Neural crest cell (in vitro differentiated cells): ENCODE results near the gene SMIM35. TPM values are rescaled to one million over a fixed set of nuclear protein-coding genes. Genes with fewer than 3 reads are reported as not detected.
A peak's percentile ranks its signal among the peaks of the same experiment; 100 is the strongest.

ENCODE experiments used
- DNase-seq: peaks from one replicate; pipeline ENCODE4 v3.0.0; 2021; ENCODE audit warnings: low read depth, mixed read lengths, low spot score
- H3K27ac Mint-ChIP-seq: one replicate; pipeline ENCODE4 v1.8.0; 2021; ENCODE audit warnings: mild to moderate bottlenecking, mixed read lengths; ENCODE audit not compliant: unreplicated experiment
- H3K27me3 Mint-ChIP-seq: 2 replicates; pipeline ENCODE4 v1.8.0; 2021; ENCODE audit warnings: low read depth, mild to moderate bottlenecking, mixed read lengths
- H3K36me3 Mint-ChIP-seq: 2 replicates; pipeline ENCODE4 v1.8.0; 2021; ENCODE audit warnings: low read depth, mild to moderate bottlenecking, mixed read lengths
- H3K4me1 Mint-ChIP-seq: 2 replicates; pipeline ENCODE4 v1.8.0; 2021; ENCODE audit warnings: mixed read lengths
- H3K4me3 Mint-ChIP-seq: one replicate; pipeline ENCODE4 v1.8.0; 2021; ENCODE audit warnings: mild to moderate bottlenecking, mixed read lengths
- H3K9me3 Mint-ChIP-seq: 2 replicates; pipeline ENCODE4 v1.8.0; 2021; ENCODE audit warnings: mixed read lengths
- total RNA-seq: library from RNA; stranded (reverse); gene quantifications from 2 replicates; pipeline ENCODE4 v1.2.1, GENCODE V29; 2021
- TF ChIP-seq, protein P1 (sequence below): fragments of 200-600 bp; sonication (generic); conservative IDR thresholded peaks from 2 replicates; pipeline ENCODE4 v1.5.0; 2021; ENCODE audit warnings: antibody characterized with exemption, mild to moderate bottlenecking

Gene SMIM35
- total RNA-seq, 1 donor from 2014 or later, result not detected

DNA sequence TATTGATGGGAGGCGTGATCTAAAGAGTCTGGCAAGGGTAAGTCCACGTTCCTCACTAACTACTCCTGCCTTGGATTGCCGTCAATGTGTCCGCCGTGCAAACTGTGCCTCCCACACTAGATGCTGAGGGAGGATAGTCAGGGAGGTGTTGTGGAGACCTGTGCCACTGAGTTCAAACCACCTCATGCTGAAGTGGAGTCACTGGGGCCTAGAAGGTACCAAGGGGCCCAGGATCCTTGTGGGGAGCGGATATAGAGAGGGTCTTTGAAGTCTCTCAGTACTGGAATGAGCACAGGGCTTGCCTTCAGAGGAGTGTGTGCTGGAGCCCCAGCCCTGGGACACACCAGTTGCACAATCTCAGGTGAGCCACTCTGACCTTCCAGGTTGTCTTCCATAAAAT, 37.0 kb downstream of the SMIM35 start:
- Mint-ChIP-seq H3K27ac (no peak overlapping the region), H3K9me3 (no peaks in the 10 kb centered on the region), H3K4me3 (no peak overlapping the region), H3K27me3 (no peaks in the 10 kb centered on the region), H3K36me3 (no peaks in the 10 kb centered on the region), H3K4me1 (peaks cover 6% of the 10 kb centered on the region)
- TF ChIP-seq, protein P1, sequence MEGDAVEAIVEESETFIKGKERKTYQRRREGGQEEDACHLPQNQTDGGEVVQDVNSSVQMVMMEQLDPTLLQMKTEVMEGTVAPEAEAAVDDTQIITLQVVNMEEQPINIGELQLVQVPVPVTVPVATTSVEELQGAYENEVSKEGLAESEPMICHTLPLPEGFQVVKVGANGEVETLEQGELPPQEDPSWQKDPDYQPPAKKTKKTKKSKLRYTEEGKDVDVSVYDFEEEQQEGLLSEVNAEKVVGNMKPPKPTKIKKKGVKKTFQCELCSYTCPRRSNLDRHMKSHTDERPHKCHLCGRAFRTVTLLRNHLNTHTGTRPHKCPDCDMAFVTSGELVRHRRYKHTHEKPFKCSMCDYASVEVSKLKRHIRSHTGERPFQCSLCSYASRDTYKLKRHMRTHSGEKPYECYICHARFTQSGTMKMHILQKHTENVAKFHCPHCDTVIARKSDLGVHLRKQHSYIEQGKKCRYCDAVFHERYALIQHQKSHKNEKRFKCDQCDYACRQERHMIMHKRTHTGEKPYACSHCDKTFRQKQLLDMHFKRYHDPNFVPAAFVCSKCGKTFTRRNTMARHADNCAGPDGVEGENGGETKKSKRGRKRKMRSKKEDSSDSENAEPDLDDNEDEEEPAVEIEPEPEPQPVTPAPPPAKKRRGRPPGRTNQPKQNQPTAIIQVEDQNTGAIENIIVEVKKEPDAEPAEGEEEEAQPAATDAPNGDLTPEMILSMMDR, result no peak
- DNase-seq, result no peak

DNA sequence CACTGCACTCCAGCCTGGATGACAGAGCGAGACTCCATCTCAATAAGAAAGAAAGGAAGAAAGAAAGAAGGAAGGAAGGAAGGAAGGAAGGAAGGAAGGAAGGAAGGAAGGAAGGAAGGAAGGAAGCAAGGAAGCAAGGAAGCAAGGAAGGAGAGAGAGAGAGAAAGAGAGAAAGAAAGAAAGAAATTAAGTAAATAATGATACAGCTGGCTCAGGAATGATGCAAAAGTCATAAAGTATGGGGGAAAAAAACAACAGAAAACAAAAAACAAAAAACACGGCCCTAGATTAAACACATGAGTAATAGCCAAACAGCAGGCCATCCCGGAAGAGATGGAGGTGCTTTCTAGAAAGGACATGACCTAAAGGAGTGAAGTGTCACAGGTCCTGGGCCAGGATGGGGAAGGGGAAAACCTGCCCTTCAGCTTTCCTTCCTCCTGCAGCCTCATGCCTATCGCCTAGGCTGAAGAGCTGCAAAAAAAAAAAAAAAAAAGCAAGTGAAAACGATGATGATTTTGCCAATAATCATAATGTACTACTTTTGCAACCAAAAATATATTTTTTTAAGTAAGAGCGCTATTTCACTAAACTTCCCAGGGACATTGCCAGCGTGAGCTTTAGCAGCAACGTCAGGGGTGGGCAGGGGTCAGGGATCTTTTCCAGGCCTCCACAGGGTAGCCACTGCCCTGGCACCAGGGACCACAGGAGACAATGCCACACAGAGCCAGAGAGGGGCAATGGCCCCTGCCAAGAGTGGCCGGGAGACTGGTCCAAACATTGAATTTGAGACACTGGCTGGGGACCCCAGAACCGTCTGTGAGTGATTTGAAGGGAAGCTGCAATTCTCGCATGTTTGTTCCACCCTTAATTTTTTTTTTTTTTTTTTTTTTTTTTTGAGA, 38.0 kb downstream of the SMIM35 start:
- TF ChIP-seq, protein P1, result no peak
- H3K4me3 Mint-ChIP-seq, result no peak overlapping the region
- peak overlapping the region; percentile 81 for H3K27ac Mint-ChIP-seq

DNA sequence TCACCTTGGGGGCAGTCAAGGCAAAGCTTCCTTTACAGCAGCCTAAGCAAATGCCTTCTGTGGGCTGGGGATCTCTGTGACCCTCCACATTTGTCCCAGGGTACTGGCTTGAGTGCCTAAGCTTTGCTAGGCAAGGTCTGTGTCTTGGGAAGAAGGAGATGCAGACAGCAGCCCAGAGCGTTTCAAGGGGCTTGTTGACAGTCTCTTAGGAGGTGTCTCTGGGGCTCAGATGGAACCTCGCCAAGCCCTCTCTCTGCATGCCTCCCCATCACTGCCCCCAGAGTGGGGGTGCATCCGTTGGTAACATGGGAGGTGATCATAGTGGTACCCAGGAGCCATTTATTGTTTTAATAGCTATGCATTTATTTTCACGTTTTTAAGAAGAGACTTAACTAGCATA, 39.0 kb downstream of the SMIM35 start:
- Mint-ChIP-seq H3K9me3 (no peaks in the 10 kb centered on the region), H3K36me3 (no peaks in the 10 kb centered on the region), H3K27ac (no peak overlapping the region), H3K4me3 (no peak overlapping the region), H3K27me3 (no peaks in the 10 kb centered on the region), H3K4me1 (peaks cover 4% of the 10 kb centered on the region)
- TF ChIP-seq, protein P1, result no peak
- DNase-seq, result no peak

More for the DNA sequence above, 38.0 kb downstream of the SMIM35 start:
- Mint-ChIP-seq H3K4me1 (peaks cover 6% of the 10 kb centered on the region), H3K9me3 (no peaks in the 10 kb centered on the region), H3K36me3 (no peaks in the 10 kb centered on the region), H3K27me3 (no peaks in the 10 kb centered on the region)
- DNase-seq, result no peak

DNA sequence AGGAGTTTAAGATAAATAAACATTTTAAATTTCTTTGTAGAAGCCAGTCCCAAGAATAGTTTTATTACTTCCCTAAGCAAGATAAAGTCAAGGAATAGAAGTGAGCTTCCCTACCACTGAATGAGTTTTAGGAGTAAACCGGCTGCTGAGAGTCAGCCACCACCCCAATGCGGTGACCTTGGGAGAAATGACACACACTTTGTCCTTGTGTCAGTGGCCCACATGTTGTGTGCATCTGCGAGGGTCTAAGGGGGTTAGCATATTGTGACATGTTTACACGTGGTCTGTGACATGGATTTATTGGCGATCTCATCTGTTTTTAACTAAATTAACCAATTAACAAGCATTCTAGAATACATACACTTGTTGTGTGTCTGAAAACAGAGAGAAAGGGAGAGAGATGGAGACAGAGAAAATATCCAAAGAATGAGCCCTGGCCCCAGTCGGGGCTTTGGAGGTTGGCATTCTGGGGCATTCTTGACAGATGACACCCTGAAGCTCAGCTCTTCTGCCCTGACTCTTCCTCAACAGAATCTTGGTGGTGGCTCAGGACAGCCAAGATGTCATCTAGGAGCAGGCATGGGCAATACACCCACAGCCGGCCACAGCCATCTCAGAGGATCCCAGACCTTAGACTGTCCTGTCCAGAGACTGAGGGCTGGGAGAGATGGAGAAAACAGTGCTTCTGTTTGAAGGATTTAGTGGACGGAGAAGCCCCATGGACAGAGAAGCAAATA, 39.6 kb downstream of the SMIM35 start:
- Mint-ChIP-seq H3K36me3 (no peaks in the 10 kb centered on the region), H3K9me3 (no peaks in the 10 kb centered on the region), H3K4me3 (no peak overlapping the region), H3K27ac (no peak overlapping the region), H3K4me1 (peaks cover 10% of the 10 kb centered on the region), H3K27me3 (no peaks in the 10 kb centered on the region)
- TF ChIP-seq, protein P1, result no peak
- DNase-seq, result no peak

DNA sequence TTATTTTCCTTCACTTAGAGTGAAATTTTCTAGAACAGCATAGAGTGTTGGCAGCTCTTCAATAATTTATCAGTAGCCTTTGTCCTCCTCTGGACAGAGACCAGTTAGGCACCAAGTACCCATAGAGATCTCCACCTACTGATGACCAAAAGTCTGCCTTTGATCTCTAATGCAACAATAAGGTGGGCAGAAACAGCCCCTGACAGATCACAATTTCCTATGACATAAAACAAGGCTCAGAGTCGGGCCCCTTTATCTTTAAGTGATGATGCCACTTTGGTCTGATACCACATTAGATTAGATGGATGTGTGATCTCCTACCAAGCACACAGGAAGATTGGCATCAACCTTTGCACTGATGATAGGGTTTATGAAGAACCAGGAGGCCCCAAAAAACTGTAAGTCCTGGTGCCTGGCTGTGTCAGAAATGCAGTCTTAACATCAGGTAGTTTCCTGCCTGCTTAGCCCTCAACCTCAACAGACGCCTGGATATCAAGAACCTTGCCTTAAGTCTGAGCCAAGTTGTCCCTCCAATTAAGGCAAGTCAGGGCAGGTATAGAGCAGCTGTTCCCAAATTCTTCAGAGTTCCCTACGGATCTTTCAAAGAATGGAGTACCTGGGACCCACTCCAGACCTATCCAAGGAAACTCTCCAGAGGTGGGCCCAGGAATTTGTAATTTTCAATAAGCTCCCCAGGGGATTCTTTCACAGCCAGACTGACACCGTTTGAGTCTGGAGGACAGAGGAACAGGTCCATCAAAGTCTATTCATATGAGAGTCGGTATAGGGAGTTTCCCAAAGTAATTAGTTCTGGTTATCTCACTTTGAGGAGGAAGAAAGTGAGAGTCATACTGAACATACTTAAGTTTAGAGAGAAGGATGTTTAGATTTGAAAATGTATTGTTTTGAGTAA, 40.5 kb downstream of the SMIM35 start:
- H3K4me3 Mint-ChIP-seq, result no peak overlapping the region
- H3K36me3 Mint-ChIP-seq, result no peaks in the 10 kb centered on the region
- no peaks in the 10 kb centered on the region for H3K9me3 Mint-ChIP-seq
- no peak overlapping the region for H3K27ac Mint-ChIP-seq
- peaks cover 13% of the 10 kb centered on the region for H3K4me1 Mint-ChIP-seq
- no peak for DNase-seq
- H3K27me3 Mint-ChIP-seq, result no peaks in the 10 kb centered on the region
- TF ChIP-seq, protein P1, result no peak
